GM18511 (cell line): ENCODE results near the gene METTL2B.

ENCODE experiments used
- ATAC-seq: cut with Tn5 transposase; IDR thresholded peaks from one replicate; pipeline ENCODE4 v1.9.1; 2021; ENCODE audit warnings: mild to moderate bottlenecking, moderate library complexity; ENCODE audit not compliant: unreplicated experiment

Gene METTL2B, protein sequence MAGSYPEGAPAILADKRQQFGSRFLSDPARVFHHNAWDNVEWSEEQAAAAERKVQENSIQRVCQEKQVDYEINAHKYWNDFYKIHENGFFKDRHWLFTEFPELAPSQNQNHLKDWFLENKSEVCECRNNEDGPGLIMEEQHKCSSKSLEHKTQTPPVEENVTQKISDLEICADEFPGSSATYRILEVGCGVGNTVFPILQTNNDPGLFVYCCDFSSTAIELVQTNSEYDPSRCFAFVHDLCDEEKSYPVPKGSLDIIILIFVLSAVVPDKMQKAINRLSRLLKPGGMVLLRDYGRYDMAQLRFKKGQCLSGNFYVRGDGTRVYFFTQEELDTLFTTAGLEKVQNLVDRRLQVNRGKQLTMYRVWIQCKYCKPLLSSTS

DNA sequence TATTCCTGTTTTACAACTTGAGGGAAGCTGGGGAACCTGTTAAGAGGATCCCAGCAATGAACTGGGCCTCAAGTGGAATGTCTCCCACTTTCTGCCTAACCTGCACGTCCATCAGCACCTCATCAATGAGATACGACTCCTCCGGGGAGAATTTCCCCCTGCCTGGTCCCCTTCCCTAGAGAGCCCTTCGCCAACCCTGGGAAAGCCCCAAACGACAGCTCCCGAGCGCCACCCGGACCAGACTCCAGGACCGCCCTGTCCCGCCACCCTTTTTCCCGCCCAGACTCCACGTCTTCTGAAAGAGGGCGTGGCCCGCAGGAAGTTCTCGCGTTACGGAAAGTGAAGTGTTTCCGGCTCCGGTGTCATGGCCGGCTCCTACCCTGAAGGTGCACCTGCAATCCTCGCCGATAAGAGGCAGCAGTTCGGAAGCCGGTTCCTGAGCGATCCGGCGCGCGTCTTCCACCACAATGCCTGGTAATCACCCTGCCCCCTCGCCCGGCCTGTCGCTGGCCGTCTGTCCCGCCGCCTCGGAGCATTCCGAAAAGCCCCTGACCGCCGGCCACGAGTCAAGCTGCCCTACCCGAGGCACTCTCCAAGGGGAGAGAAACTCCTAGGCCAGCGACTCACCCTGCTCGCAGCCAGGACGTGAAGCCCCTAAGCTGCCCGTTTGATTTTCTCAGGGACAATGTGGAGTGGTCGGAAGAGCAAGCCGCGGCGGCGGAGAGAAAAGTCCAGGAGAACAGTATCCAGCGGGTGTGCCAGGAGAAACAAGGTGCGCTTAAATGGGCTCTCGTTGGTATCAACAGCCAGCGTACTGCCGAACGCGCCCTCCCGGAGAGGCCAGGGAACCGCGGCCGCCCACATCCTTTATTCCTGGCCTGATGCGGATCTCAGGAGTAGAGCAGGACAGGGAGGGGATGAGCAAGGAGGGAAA is at the start of gene METTL2B:
Gene METTL2B, plus strand, starts transcription at position 347 of the 934 bp plus-strand sequence. Its CDS starts 18 bp downstream, at position 365.
- ATAC-seq = peak; percentile 96

DNA sequence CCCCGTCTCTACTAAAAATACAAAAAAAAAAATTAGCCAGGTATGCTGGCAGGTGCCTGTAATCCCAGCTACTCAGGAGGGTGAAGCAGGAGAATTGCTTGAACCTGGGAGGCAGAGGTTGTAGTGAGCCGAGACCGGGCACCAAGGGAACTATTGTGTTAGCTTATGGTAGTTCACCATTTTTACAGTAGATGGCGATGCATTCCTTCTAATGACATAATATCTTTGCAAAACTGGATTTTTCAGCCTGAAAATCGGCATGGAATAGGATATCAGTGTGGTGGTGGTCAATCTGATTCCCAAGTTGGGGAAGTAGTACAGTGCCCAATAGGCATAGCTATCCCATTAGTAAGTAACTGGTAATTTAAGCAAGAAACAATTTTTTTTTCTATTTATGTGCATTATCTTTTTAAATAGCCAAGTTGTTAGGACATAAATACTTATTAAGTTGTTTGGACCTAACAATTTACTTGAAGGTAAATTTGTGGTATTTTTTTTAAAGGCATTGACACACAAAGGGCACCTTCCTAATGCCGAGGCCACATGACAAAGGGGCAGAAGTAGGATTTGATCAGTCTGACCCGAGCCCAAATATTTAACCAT is 49.2 kb upstream of the METTL2B start:
- ATAC-seq = peak; percentile 54

DNA sequence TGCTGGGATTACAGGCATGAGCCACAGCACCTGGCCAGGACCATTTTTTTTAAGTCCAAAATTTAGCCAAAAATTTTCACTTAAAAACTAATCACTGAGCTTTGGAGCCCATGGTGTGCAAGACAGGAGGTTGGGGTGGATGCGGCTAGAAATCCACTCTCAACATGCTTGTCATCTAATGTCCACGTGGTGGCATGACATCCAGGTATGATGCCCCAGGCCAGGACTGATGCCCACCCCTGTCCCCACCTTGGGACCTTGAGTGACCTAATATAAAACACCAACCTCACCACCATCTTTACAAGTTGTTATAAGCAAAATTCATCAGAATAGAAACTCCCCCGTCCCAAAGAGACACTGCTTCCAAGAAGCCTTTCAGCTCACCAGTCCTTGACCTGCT is 46.3 kb upstream of the METTL2B start:
- ATAC-seq = no peak

DNA sequence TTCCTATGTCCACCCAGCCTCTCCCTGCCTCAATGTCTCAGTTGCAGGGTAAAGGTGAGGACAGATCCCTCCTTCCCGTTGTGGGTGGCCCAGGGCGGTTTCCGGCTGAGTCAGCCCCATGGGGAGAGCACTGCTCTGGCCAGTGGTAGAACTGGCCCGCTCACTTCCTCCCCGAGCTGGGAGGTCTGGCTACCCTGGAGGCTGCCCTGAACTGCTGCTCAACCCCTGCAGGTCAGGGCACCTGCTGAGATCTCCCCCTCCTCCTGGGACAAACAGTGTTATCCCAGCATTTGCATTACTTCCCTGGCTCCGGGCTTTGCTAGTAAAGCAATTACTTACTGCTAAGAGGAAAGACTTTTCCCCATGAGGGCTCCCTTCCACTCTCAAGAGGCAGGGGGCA is 45.3 kb upstream of the METTL2B start:
- ATAC-seq = no peak

DNA sequence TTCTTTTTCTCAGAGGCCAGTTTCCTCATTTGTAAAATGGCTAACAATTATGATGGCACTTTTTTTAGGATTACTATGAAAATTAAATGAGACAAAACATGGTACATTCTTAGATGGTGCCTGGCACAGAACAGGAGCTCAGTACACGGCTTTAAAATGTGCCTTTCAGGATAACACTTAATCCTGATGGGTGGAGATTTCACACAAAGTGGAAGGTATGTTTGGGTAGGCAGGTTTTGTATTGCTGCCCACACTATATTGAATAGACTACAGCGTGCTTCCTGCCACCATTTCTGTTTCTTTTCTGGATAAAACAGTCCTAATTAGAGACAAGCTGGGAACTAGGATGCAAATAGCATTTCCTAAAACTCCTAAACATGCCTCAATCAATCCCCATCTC is 44.8 kb upstream of the METTL2B start:
- no peak for ATAC-seq

DNA sequence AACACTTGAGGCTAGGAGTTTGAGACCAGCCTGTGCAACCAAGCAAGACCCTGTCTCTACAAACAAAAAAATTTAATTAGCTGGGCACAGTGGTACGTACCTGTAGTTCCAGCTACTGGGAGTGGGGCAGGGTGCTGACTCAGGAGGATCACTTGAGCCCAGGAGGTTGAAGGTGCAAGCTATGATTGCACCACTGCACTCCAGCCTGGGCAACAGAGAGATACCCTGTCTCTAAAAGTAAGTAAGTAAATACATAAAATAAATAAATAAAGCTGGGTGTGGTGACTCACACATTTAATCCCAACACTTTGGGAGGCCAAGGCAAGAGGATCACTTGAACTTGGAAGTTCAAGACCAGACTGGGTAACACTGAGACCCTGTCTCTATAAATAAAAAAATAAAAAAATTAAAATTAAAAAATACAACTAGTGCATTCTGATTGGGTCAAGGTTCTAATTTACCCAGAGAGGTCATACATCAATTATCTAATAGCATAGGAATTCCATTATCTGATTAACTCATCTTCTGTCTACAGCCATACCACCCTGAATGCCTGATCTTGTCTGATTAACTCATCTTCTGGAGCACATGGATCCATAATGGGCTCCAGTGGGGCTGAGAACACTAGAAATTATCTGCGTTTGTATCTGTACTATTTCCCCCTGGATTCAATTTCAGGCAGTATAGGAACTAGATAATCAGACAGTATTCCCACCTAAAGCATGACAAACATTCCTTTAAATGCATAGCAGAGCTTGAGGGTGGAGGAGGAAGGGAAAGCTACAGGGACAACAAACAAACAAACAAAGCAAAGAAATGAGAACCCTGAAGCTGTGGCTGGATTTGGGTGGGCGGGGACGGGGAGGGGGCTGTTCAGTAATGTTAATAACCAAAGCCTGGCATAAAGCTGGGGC is 41.9 kb upstream of the METTL2B start:
- no peak for ATAC-seq

DNA sequence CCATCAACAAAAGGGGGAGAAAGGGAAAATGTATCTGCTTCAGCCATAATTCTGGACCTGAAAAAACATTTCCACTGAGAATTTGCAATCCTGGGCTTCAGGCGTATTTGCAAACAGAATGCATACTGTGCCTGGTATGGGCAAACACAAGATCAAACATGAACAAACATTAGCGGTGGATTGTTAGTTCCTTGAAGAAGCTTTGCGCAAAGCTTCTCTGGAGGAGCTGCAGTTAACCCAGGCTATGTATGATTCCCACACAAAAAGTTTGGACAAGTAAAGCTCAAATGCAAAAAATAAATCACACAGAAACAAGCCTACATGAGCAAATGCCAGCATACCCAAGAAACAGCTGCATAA is 41.2 kb upstream of the METTL2B start:
- no peak for ATAC-seq

DNA sequence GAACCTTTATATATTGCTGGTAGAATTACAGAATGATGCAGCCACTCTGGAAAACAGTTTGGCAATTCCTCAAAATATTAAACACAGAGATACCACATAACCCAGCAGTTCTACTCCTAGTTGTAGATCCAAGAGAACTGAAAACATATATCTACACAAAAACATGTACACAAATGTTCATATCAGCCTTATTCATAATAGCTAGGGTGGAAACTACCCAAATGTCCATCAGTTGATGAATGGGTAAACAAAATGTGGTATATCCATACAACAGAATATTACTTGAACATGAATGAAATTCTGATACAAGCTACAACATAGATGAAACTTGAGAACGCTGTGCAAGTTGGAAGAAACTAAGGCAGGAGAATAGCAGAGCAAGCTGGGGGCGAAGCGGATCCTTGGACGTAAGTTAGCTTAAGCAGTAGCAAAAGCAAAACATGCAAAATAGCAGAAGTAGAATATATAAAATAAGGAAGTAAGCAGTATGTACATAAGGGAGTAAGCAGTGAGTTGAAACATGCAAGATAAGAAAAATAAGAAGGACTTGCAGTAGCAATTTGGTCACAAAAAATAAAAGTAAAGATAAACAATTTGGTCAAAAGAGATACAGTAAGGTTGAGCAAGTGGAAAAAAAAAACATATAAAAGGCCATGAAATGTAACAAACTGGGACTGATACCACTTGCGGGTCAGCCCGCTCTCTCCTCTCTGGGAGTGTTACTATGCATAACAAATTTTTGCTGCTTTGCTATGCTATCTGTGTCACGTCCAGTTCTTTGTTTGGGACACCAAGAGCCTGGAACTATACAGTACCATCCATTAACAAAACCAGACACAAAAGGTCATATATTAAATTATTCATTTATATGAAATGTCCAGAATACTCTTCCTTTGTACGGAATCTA is 38.9 kb upstream of the METTL2B start:
- peak; percentile 58 for ATAC-seq

DNA sequence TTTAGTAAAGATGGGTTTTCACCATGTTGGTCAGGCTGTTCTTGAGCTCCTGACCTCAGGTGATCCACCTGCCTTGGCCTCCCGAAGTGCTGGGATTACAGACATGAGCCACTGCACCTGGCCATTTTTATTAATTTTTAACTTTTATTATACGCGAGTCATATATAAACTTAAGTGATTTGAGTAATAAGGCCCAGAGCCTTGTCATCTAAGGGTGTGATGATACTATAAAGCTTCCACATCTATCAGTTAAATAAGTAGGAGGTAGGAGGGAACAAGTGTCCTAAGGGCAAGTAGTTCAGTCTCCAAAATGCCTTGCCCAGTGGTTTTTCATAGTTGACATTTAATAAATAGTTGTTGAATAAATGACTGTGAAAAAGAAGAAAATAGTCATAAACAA is 34.2 kb upstream of the METTL2B start:
- ATAC-seq = no peak

DNA sequence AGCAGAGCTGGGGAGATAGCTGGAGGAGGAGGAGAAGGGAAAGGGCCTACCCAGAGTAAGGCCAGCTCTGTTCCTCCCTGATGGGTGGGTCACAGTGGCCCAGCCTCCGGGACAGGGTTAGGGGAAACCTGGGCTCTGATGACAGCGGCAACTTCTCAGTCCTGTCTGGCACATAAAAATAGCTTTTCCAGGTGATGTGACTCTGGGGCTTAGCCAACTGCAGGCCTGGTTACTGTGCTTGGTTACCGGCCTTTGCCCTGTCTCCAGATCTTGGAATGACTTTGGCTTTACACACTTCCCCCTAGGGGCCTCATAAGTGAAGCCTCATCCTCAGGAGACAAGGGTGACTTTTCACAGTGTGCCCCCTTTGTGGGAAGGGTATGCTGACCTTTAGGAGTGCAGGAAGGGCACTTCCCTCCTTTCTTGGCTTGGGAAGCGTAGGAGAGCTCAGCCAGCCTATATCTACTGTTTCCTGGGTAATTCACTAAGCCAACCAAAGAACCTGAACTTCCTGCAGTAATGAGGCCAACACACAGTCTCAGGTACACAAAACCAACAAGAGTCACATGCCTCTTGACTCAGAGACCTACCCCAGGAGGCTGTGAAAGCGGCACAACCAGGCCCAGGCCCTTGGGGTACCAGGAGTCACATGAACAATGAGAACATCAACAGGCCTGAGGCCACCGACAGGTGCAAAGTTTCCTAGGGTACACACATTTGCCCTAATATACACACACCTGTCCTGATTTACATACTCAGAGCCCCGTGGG is 32.5 kb upstream of the METTL2B start:
- no peak for ATAC-seq

DNA sequence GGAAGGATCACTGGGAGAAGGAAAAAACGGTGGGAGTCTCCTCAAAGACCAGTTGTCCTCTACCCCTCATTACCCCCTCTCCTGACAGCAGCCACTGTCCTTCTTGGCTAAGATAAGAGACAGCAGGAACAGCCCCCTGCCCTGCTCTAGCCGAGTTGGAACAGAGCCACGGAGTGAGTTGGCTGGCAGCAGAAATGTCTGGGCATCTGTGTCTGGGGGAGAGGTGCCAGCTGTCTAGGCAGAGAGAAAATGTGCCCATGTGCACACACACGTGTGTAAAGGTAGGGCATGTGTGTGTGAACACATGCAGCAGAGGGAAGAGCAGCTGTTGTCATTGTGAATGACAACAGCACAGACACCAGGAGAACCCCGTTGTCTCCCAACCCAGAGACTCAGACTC is 30.2 kb upstream of the METTL2B start:
- no peak for ATAC-seq

DNA sequence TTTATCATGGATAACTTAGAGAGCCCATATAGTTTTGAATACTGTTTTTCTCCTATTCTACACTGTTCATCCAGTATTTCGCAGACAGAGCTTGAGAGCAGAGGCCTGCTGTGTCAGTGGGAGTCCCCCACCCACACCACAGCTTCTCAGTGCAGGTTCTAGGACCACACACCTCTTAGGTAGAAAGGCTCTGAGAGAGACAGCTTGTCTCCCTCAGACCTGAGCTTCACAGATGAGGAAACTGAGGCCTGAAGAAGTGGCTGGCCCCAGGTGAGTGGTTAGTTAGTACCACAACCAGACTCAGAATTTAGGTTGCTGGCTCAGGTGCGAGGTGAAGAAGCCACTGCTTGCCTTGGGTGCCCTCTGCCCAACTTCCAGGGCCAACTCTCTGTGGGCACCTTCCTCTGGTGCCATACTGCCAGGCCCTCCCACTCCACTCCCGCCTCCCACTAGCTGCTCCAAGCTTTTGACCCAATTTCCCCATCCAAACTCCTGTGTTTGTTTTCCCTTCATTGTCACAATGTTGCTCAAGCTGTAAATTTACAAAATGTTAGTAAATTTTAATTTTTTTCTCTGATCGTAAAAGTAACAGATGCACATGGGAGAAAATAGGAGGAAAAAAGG is 28.5 kb upstream of the METTL2B start:
- no peak for ATAC-seq

DNA sequence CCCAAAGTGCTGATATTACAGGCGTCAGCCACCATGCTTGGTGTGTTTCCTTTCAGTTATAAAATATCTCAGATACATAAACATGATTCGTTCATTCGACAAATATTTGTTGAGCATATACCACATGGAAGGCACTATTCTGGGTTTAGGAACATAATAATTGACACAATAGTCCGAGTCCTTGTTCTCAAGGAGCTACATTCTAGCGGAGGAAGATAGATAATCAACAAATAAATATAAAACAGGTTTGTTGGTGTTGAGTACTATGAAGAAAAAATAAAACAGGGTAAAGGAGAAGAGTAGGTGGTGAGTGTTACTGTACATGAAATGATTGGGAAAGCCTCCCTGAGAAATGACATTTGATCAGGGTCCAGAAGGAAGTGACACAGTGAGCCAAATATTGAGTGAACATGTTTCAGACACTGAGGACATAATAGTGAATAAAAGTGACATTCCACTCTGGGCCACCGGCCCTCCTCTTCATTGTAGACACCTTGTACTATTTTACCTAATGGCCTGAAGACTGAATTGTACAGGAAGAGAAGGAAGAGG is 27.7 kb upstream of the METTL2B start:
- no peak for ATAC-seq

DNA sequence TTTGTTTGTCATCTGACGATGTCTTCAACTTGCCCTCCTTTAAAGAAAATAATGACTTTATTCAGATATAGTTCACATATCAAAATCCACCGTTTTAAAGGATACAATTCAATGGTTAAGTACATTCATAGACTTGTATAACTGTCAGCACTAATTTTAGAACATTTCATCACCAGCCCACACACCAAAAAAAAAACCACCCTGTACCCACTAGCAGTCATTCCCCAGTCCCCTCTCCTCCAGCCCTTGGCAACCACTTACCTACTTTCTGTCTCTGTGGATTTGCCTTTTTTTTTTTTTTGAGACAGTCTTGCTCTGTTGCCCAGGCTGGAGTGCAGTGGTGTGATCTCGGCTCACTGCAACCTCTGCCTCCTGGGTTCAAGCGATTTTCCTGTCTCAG is 26.1 kb upstream of the METTL2B start:
- no peak for ATAC-seq

DNA sequence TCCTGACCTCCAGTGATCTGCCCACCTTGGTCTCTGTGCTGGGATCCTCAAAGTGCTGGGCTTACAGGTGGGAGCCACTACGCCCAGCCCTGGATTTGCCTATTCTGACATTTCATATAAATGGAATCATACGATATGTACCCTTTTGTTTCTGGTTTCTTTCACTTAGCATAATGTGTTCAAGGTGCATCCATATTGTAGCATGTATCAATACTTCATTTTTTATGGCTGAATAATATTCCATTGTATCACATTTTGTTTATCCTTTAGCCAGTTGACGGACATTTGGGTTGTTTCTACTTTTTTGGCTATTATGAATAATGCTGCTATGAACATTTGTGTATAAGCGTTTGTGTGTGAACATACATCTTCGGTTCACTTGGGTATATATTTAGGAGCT is 25.6 kb upstream of the METTL2B start:
- ATAC-seq = no peak

DNA sequence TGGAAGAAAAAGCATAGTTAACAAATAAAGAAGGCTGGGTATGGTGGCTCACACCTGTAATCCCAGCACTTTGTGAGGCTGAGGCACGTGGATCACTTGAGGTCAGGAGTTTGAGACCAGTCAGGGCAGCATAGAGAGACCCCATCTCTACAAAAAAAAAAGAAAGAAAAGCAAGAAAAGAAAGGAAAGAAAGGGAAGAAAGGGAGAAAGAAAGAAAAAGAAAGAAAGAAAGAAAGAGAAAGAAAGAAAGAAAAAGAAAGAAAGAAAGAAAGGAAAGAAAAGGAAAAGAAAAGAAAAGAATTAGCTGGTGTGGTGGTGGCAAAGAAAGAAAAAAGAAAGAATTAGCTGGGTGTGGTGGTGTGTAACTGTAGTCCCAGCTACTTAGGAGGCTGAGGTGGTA is 24.0 kb upstream of the METTL2B start:
- ATAC-seq = no peak

DNA sequence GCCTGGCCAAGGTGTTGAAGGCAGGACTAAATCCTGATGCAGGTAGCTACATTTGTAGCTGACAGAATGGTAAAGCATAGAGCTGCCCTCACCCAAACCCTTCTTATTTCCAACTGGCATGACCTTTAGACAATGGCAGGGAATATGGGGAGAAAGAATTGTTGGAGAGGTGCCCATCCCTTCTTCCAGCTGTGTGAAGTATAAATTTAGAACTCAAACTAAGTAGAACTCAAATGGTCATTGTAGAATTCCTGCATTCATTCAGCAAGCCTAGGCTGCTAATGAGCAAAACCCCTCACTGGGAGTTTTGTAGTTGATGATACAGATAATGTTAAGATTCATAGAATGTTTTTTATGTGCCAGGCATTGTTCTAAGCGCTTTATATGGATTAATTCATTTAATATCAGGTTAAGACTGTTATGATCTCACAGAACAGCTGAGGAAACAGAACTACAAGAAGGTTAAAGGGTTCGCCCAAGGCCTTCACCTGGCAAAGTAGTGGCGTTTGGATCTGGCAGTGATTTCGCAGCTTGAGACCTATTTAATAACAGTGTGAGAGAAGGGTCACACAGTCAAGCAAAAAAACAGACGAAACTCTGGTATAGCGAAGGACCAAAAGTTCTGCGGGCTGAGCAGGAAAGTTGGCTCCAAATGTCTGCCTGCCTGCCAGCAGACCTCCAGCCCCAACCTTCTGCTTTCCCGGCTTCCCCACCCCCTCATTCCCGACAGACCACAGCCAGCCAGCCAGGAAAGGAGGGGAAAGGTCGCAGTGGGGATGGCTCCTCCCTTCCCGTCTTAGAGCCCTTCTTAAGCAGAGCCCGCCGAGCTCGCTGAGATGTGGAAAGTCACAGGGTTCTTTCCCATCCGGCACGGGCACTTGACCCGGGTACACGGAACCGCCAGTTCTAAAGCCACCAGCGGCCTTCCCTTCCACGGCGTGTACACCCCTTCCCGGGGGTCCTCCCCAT is 22.4 kb upstream of the METTL2B start:
- ATAC-seq = no peak
